ENCODE results near the gene NATD1.

NATD1 gene

DNA sequence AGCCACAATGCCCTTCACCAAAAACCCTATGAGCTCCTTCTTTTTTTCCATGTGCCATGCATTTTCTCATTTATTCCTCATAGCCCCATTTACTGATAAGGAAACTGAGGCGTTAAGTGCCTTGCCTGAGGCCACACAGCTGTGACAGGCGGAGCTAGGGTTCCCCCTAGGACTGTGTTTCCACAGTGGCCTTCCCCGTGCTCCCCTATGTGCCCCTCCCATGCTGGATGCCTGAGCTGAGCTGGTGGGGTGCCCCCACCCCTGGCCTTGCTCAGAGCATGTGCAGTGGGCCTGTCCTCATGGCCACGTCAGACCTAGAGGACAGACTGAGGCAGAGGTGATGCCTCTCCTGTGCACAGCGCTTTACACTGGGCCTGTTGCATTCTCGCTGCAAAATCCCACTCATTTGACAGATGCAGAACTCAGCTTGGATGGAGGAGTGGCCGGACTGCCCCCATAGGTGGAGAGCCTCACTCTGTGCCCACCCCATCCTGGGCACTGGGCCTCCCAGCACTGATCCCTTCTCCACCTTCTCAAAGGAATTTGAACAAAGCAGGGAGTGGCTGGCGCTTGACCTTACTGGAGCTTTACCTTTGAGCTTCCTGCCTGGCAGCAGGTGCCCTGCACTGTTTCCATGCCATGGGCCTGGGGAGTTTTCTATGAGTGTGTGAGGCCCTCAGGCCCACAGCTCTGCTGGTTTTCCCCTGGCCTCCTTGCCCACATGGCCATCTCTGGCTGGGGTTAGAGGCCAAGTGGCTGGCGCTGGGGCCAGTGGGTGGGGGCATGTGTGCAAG is 33.9 kb upstream of the NATD1 start:
- no peaks in the 10 kb centered on the region for H3K9me3 ChIP-seq
- peaks cover 0 to 8% (median 5%) of the 10 kb centered on the region in 3 donors for H3K36me3 ChIP-seq
- H3K27me3 ChIP-seq = no peaks in the 10 kb centered on the region
- H3K4me1 ChIP-seq = peaks cover 4 to 78% (median 60%) of the 10 kb centered on the region in 4 donors
- peak overlapping the region; percentile 63 to 97 for H3K4me3 ChIP-seq
- peak overlapping the region; percentile 86 to 97 for H3K27ac ChIP-seq
- no peak for DNase-seq
- intact Hi-C loops (cut with DNase I; ENCODE audit: low total_unique reads) = loop anchor here (5.0 to 10.0 kb wide), 3 partner anchors 120 to 242 kb away; partner anchors contain the start of gene USP22
- TF ChIP-seq CTCF (IDR thresholded peaks at IDR 0.05) = no peak

DNA sequence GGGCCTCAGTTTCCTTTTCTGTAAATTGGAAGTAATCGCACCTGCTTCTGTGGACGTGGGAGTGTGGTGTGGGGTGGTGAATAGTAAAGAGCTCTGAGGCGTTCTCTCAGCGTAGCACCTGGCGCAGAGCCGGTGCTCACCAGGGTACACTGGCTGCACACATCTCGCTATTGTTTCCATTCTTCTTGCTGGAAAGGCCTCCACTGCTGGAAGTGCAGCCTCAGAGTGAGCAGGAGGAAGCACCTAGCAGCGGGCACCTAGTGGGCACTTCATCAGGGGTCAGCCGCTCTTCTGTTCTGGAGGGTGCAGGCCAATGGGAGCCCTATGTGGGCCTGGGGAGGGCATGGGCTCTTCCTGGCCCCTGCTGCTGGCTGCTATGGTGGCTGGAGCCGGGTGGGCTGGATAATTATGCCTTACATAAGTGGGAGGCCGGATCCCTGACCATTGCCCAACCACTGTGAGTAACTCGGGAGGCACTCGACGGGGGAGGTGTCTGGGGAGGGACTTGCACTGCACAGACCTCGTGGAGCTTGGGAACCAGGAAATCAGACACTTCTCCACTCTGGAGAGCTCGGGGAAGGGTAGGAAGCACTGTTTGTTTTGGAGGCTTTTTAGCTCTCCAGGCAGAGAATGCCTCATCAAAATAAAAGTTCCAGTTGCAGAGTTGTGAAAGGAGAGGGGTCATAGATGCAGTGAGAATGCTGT is 33.0 kb upstream of the NATD1 start:
- intact Hi-C loops (cut with DNase I; ENCODE audit: low total_unique reads) = loop anchor here (5.0 to 10.0 kb wide), 3 partner anchors 119 to 241 kb away; partner anchors contain the start of gene USP22
- peak; percentile 98 for DNase-seq
- Histone ChIP-seq H3K4me3 (peak overlapping the region; percentile 63 to 97), H3K9me3 (no peaks in the 10 kb centered on the region), H3K4me1 (peaks cover 4 to 74% (median 66%) of the 10 kb centered on the region in 4 donors), H3K27ac (peak overlapping the region; percentile 86 to 97), H3K27me3 (no peaks in the 10 kb centered on the region), H3K36me3 (no peaks in the 10 kb centered on the region)
- TF ChIP-seq CTCF (IDR thresholded peaks at IDR 0.05) = peak in 1 of 2 experiments; percentile 17

GRCh38 chr17:21285164-21286065 is 32.2 kb upstream of the NATD1 start:
- H3K4me1 ChIP-seq = peaks cover 4 to 76% (median 66%) of the 10 kb centered on the region in 4 donors
- peak; percentile 48 to 76 for DNase-seq
- peak overlapping the region; percentile 63 to 97 for H3K4me3 ChIP-seq
- intact Hi-C loops (cut with DNase I; ENCODE audit: low total_unique reads) = loop anchor here (5.0 to 10.0 kb wide), 3 partner anchors 118 to 241 kb away; partner anchors contain the start of gene USP22
- H3K27me3 ChIP-seq = no peaks in the 10 kb centered on the region
- H3K36me3 ChIP-seq = no peaks in the 10 kb centered on the region
- H3K27ac ChIP-seq = peak overlapping the region; percentile 86 to 97
- TF ChIP-seq CTCF (IDR thresholded peaks at IDR 0.05) = no peak
- no peaks in the 10 kb centered on the region for H3K9me3 ChIP-seq

GRCh38 chr17:21284319-21285163 is 31.3 kb upstream of the NATD1 start, which contains the start of gene MAP2K3:
MAP2K3 (plus strand) TSS chr17:21284711; CDS start chr17:21284921, 210 bp downstream.
- H3K9me3 ChIP-seq = no peaks in the 10 kb centered on the region
- intact Hi-C loops (cut with DNase I; ENCODE audit: low total_unique reads) = loop anchor here (5.0 to 10.0 kb wide), 3 partner anchors 117 to 240 kb away; partner anchors contain the start of gene USP22
- H3K27ac ChIP-seq = peak within 1 kb of the TSS; percentile 86 to 97
- peak within 1 kb of the TSS; percentile 63 to 97 for H3K4me3 ChIP-seq
- no peaks in the 10 kb centered on the region for H3K27me3 ChIP-seq
- TF ChIP-seq CTCF (IDR thresholded peaks at IDR 0.05) = peak in 1 of 2 experiments; percentile 3
- peaks cover 4 to 76% (median 60%) of the 10 kb centered on the region in 4 donors for H3K4me1 ChIP-seq
- no peaks in the 10 kb centered on the region for H3K36me3 ChIP-seq
- DNase-seq = peak; percentile 99 to 100
